Jurkat, Clone E6-1 (cell line): ENCODE measurements around the gene CBFA2T3.

Experiments
- DNase-seq: peaks from one replicate; pipeline ENCODE4 v3.0.0-alpha.2; 2011; ENCODE audit warnings: low read depth, low spot score
- H3K4me3 ChIP-seq: 2 replicates; pipeline ENCODE4 v1.5.1; 2011; ENCODE audit warnings: mild to moderate bottlenecking, low read length, control low read depth, moderate library complexity

The CBFA2T3 gene

GRCh38 chr16:88967830-88968588, 9.0 kb downstream of the CBFA2T3 start:
- 0 out of 2 replicates have a peak overlapping the region, but pooled peaks have one; percentile 3 for H3K4me3 ChIP-seq
- peak; percentile 63 for DNase-seq

GRCh38 chr16:88966986-88967829, 9.8 kb downstream of the CBFA2T3 start:
- H3K4me3 ChIP-seq: no peak overlapping the region
- no peak for DNase-seq

GRCh38 chr16:88965826-88966480, 11.1 kb downstream of the CBFA2T3 start:
- no peak overlapping the region for H3K4me3 ChIP-seq
- DNase-seq: no peak

- DNase-seq: peak; percentile 66
- no peak overlapping the region for H3K4me3 ChIP-seq
Measured at GRCh38 chr16:88965411-88965810, 11.6 kb downstream of the CBFA2T3 start.

- DNase-seq: no peak
- H3K4me3 ChIP-seq: no peak overlapping the region
Measured at GRCh38 chr16:88964636-88965035, 12.4 kb downstream of the CBFA2T3 start.

- no peak overlapping the region for H3K4me3 ChIP-seq
- DNase-seq: no peak
Measured at GRCh38 chr16:88963583-88963982, 13.4 kb downstream of the CBFA2T3 start.

GRCh38 chr16:88962478-88963152, 14.4 kb downstream of the CBFA2T3 start:
- DNase-seq: peak; percentile 92
- peak overlapping the region; percentile 6 for H3K4me3 ChIP-seq

- DNase-seq: no peak
- no peak overlapping the region for H3K4me3 ChIP-seq
Measured at GRCh38 chr16:88961011-88961410, 16.0 kb downstream of the CBFA2T3 start.

GRCh38 chr16:88960516-88960915, 16.5 kb downstream of the CBFA2T3 start:
- DNase-seq: no peak
- H3K4me3 ChIP-seq: no peak overlapping the region

GRCh38 chr16:88959022-88959421, 18.0 kb downstream of the CBFA2T3 start:
- H3K4me3 ChIP-seq: no peak overlapping the region
- no peak for DNase-seq

- peak; percentile 67 for DNase-seq
- H3K4me3 ChIP-seq: no peak overlapping the region
Measured at GRCh38 chr16:88957887-88958577, 19.0 kb downstream of the CBFA2T3 start.

GRCh38 chr16:88957433-88957767, 19.6 kb downstream of the CBFA2T3 start:
- H3K4me3 ChIP-seq: peak overlapping the region; percentile 9; the same call in 1 of the 2 replicates
- no peak for DNase-seq

GRCh38 chr16:88956546-88957432, 20.2 kb downstream of the CBFA2T3 start:
- DNase-seq: peak; percentile 51
- peak overlapping the region; percentile 9 for H3K4me3 ChIP-seq

GRCh38 chr16:88955906-88956305, 21.1 kb downstream of the CBFA2T3 start:
- H3K4me3 ChIP-seq: no peak overlapping the region

GRCh38 chr16:88953003-88953690, 23.9 kb downstream of the CBFA2T3 start:
- no peak overlapping the region for H3K4me3 ChIP-seq
- no peak for DNase-seq

More at GRCh38 chr16:88955906-88956305, 21.1 kb downstream of the CBFA2T3 start:
- no peak for DNase-seq

- DNase-seq: no peak
- H3K4me3 ChIP-seq: no peak overlapping the region
Measured at GRCh38 chr16:88951989-88952388, 25.0 kb downstream of the CBFA2T3 start.

- no peak for DNase-seq
- no peak overlapping the region for H3K4me3 ChIP-seq
Measured at GRCh38 chr16:88951501-88951900, 25.5 kb downstream of the CBFA2T3 start.
